T-helper 1 cell treated with Interleukin-12 subunit alpha and Interleukin-12 subunit beta and Interleukin-4 antibody, amounts not matched to agents 30 ng/mL and 1 ng/mL, for 36 hours (primary cell): ENCODE data around the gene PPP1R15B. TPM values are rescaled to one million over a fixed set of nuclear protein-coding genes. Genes with fewer than 3 reads are reported as not detected.

Experiments used
- intact Hi-C: fragments of 100-400 bp; cut with micrococcal nuclease; formaldehyde crosslinking; loops from one replicate; pipeline ENCODE4 v1.15.1; 2024
- total RNA-seq: library from RNA; stranded (reverse); gene quantifications from 2 replicates; pipeline ENCODE4 v1.2.3, GENCODE V29; 2022

Gene PPP1R15B
- total RNA-seq, 1 donor from 2014 or later, result 75.6 TPM

DNA sequence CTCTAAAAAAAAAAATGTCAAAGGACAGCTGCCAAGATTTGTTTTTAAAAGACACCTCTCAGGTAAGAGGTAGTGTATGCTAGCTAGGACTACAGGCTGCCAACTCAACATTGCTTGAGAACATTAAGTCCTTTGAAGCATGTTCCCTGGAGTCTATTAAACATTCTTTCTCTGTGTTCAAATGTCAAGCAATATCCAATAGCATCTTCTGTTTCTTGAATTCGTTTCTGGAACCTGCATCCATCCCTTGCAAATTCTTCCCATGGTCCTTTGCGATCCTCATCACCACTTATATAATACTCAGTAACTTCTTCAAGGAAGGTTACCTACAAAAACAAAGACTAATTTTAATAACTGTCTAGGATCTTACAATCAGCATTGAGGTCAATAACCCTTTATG is 5.6 kb downstream of the PPP1R15B start:
- intact Hi-C loops, result loop anchor here (5.0 to 10.0 kb wide), 2 partner anchors 779 to 1591 kb away; partner anchors contain the start of genes ATP2B4 and PCAT6

DNA sequence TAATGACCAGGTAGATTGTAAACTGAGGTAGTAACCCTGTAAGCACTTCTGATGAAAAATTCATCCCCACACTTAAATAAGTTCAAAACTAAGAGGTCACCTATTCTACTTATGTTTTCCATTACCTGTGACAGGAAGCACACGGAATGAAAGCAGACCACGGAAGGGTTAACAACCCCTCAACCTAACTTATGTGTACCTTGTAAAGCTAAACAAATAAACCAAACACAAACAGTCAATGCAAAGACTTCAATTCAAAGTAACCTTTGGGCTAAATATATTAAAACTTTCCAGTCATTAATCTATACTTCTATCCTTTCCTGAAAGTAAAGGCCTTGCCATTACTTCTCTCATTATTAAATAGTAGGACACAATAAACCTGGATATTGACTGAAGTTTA is 7.0 kb downstream of the PPP1R15B start:
- intact Hi-C loops, result loop anchor here (5.0 to 10.0 kb wide), 2 partner anchors 777 to 1590 kb away; partner anchors contain the start of genes ATP2B4 and PCAT6

GRCh38 chr1:204402391-204402790 is 9.2 kb downstream of the PPP1R15B start:
- intact Hi-C loops, result loop anchor here (10.0 kb wide), 1 partner anchor 1588 kb away; the partner anchor contains the start of gene PCAT6

DNA sequence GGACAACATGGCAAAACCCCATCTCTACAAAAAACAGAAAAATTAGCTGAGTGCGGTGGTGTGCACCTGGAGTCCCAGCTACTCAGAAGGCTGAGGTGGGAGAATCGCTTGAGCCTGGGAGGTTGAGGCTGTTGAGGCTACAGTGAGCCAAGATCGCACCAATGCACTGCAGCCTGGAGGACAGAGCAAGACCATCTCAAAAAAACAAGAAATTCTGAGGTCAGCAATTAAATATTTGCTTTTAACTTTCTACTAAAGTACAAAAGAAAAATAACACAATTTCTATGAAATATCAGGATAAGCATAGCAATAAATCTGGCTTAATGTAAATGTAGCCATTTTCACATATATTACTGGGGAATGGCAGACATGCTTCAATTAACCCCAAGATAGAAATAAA is 9.9 kb downstream of the PPP1R15B start:
- intact Hi-C loops, result loop anchor here (10.0 kb wide), 1 partner anchor 1587 kb away; the partner anchor contains the start of gene PCAT6

GRCh38 chr1:204400882-204401510 is 10.6 kb downstream of the PPP1R15B start:
- intact Hi-C loops, result loop anchor here (10.0 kb wide), 1 partner anchor 1586 kb away; the partner anchor contains the start of gene PCAT6

- intact Hi-C loops, result loop anchor here (1.0 to 5.0 kb wide), 4 partner anchors 9 to 236 kb away; no protein-coding TSS in a partner anchor
These were observed 13.2 kb downstream of the PPP1R15B start for GRCh38 chr1:204398197-204399125.

DNA sequence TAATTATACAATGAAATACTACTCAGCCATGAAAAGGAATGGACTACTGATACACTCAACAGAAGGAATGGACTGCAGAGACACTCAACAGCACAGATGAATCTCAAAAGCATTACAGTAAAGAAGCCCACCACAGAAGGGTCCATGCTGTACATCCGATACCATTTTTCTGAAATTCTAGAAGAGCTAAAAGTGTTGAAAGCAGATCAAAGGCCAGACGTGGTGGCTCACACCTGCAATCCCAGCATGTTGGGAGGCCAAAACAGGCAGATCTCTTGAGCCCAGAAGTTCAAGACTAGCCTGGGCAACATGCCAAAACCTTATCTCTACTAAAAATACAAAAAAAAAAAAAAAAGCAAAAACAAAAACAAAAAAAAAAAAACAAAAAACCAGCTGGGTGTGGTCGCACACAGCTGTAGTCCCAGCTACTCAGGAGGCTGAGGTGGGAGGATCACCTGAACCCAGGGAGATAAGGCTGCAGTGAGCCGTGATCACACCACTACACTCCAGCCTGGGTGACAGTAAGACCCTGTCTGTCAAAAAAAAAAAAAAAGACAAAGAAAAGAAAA is 15.5 kb downstream of the PPP1R15B start:
- intact Hi-C loops, result loop anchor here (5.0 kb wide), 1 partner anchor 34 kb away; no protein-coding TSS in a partner anchor

GRCh38 chr1:204391629-204392028 is 20.0 kb downstream of the PPP1R15B start:
- intact Hi-C loops, result no loop called here

DNA sequence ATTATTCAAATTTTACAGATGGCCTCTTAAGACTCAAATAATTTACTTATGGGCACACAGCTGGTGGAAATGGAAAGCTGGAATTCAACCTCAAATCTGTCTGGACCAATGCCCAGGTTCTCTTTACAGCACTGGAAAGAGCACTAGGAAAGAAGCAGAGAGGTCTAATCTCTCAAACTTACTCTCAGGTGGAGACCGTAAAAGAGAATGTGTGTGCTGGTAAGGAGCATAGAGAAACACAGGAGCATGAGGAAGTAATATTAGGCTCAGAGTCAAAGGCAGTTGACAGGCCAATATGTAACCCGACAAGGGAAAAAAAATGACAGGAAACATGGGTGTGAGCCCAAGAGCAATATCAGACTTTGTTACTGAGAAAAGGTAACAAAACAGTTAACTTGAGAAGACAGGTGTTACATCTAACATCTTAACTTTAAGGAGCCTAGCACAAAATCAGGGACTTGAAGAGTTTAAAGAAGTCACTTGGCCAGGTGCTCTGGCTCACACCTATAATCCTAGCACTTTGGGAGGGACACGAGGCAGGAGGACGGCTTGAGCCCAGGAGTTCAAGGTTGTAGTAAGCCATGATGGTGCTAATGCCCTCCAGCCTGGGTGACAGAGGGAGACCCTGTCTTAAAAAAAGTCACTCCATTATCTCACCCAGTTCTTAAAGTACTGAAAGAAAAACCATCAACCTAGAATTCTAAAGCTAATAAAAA is 20.7 kb downstream of the PPP1R15B start:
- intact Hi-C loops, result no loop called here

DNA sequence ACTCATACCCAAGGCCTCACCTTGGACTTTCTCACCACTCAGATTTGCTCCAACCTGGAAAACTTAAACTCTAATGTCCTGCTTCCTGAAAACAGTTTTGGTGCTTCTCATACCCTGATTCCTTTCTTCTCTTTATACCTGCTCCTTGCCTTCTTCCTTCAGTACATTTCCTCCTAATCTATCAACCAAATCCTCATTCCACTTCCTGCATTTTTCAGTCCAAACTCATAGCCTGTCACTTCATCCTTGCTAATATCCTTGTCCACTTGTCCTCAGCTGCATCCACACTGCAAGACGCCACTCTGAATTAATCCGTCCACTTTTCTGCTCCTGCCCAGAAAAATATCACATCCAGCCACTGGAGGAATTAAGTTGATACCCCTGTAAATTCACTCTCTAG is 25.9 kb downstream of the PPP1R15B start:
- intact Hi-C loops, result no loop called here

GRCh38 chr1:204384636-204385352 is 26.8 kb downstream of the PPP1R15B start:
- intact Hi-C loops, result no loop called here

DNA sequence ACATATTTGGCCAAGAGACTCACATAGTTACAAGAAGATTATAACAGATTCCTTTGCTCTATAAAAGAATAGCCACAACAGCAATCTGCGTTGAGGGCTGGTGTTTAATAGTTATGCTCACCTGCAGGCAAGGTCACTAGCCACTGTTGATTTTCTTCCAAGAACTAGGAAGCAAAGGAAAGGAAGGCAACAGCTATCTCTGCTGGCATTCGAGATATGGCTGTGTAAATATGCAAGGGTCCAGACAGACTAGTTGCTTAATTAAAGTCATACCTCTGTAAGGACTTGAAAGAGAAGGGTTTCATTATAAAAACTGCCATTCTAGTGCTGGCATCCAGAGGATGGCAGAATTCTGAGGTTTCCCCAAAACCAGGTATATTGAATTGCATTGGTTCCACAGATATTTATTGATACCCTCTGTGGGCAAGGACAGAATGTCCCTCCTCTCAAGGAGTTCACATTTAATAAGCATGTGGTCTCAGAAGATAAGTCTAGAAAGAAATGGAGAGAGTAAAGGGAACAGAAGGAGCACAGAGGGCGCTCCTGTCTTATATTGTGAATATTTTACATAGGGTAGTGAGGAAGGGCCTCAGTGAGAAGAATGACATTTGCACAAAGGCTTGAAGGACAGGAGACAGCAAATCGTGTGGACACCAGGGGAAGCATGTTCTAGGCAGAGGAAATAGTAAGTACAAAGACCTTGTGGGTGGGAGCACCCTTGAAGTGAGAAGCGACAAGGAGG is 28.3 kb downstream of the PPP1R15B start:
- intact Hi-C loops, result no loop called here

DNA sequence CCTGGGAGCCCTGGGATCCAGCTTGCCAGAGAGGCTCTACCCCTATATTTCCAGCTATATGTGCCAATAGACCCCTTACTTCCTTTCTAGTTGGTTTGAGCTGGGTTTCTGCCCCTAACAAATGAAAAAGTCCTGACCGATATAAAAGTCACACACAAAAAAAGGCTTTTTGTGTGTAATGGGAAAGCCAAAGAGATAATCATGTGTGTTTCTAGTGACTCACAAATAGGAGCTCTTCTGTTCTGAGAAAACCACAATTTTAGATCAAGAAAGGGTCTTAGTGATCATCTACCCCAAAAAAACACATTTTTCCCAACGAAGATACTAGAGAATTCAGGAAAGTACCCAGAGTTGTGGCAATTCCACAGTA is 28.9 kb downstream of the PPP1R15B start:
- intact Hi-C loops, result no loop called here

DNA sequence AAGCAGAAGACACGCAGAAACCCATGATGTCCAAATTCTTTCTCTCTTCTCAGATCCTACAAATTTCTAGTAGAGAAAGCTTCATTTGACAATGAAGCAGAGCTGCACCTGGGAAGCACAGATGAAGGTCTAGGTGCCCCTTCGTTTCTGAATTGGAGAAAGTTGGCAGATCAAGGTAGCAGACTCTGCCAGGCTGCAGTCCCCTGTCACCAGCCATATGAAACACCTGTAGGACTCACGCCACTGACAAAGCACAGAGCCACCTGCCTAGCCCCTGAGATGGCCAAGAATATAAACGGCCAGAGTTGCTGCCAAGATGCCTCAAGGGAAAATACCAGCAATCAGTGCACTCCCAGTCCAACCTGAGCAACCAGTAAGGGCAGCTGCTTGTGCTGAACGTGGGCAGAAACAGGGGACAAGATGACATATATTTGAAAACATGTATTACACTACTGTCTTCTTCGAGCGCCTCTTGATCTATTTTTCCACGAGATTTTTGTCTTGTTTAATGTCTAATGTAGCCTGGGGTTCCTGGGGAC is 31.3 kb downstream of the PPP1R15B start:
- intact Hi-C loops, result no loop called here

DNA sequence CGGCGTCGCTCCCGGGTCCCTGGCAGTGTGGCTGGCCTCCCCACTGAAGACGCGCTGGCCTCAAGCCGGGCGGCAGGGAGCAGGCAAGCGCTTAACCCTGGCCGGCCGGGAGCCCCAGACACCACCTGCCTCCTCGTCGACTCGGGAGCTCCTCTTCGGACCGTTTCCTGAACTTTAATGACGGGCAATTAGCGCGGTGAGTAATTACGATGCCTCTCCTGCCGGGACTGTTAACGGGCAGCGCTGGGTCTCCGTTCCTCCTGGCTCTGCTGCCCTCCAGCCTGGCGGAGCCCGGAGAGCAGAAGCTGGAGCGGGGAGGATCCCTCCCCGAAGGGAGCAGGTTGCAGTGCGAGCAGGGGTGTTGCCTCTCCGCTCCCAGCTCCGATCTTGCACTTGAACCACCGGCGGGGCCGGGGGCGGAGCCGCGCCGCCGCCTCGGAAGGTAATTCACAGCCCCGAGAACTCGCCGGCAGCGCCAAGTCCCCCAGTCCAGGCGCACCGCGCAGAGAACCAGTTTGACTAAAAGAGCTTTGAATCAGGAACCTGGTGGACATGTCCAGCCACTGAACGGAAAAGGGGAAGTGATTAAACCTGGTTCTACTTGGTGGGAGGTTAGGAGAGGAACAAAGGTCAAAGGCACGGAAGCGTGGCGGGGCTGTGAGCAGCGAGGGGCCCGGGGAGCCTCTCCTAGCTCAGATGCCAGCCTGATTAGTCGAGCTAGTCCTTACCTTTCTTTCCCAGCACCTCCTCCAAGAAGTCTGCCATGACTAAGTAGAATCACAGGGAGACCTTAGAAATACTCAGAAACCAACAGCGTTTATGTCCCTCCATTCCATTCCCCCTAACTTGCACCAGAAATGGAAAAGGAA is 33.6 kb downstream of the PPP1R15B start:
- intact Hi-C loops, result no loop called here

GRCh38 chr1:204376919-204377799 is 34.5 kb downstream of the PPP1R15B start:
- intact Hi-C loops, result no loop called here

- intact Hi-C loops, result no loop called here
These were observed 35.2 kb downstream of the PPP1R15B start for GRCh38 chr1:204376465-204376864.
